Mesodermal cell (in vitro differentiated cells): ENCODE data around the gene KCNJ11.
A peak's percentile ranks its signal among the peaks of the same experiment; 100 is the strongest.

Source experiments
- H3K27ac ChIP-seq: 2 replicates; pipeline ENCODE4 v1.7.0; 2013; ENCODE audit warnings: mild to moderate bottlenecking, low read depth, low read length, moderate library complexity; ENCODE audit not compliant: severe bottlenecking
- H3K36me3 ChIP-seq: 2 replicates; pipeline ENCODE4 v1.7.1; 2013; ENCODE audit warnings: mild to moderate bottlenecking, low read length, moderate library complexity; ENCODE audit not compliant: control insufficient read depth, insufficient read depth
- H3K4me1 ChIP-seq: one replicate; pipeline ENCODE4 v1.7.1; 2013; ENCODE audit warnings: mild to moderate bottlenecking, low read length; ENCODE audit not compliant: insufficient read depth, control insufficient read depth, poor library complexity, severe bottlenecking
- H3K4me3 ChIP-seq: 2 replicates; pipeline ENCODE4 v1.7.0; 2013; ENCODE audit warnings: low read length, control low read depth, mild to moderate bottlenecking; ENCODE audit not compliant: insufficient read depth, poor library complexity, severe bottlenecking; ENCODE audit errors: extremely low read depth
- H3K9me3 ChIP-seq: 2 replicates; pipeline ENCODE4 v1.7.1; 2013; ENCODE audit warnings: mild to moderate bottlenecking, low read length, moderate library complexity; ENCODE audit not compliant: control insufficient read depth
- WGBS, 2 experiments: methylation state at CpG; one replicate each; pipeline ENCODE4 v1.1.5; 2013; ENCODE audit warnings: missing lambda C conversion rate in 2 of 2; ENCODE audit not compliant: insufficient coverage in 2 of 2; 5-methylcytosine and 5-hydroxymethylcytosine counted together

Gene KCNJ11

DNA sequence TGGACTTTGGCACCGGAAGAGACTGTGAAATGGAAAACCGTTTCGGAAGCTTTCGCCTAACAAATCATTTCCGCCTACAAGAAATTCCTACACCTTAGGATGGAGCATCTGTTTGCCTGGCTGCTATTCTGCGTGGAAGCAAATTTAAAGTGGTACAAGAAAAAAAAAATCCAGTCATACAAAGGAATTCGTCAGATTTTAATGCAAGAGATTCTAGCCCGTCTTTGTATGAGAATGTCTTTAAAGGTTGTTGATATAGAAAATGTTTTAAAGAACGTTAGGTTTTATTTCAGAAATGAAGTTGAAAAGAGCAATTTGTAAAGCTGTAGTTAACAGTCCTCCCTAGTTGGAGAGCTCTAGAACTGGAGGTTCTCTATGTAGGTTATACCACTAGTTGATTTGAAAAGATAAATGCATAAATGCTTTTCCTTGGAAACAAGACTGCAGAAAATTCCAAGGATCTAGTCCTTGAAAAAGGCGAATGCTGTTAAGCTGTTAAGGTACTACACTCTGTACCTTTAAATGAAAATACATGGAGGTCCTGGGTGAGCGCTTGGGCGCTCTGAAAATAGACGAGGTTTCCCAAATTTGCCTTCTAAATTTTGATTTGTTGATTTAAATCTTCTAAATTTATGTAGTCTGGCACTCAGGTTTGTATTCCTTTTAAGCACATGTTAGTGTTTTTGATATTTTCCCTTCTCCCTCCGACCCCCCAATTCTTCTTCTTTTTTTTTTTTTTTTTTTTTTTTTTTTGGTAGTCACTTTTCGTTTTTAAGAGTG, 34.4 kb downstream of the KCNJ11 start:
- H3K9me3 ChIP-seq: no peaks in the 10 kb centered on the region
- H3K4me3 ChIP-seq: peak overlapping the region; percentile 61
- no peaks in the 10 kb centered on the region for H3K4me1 ChIP-seq
- H3K27ac ChIP-seq: peak overlapping the region; percentile 11
- 2 to 15% methylated on average over 4 to 5 of the region's 15 CpGs for WGBS, 2 experiments
- H3K36me3 ChIP-seq: peaks cover 3% of the 10 kb centered on the region

GRCh38 chr11:17352950-17353820, 35.3 kb downstream of the KCNJ11 start:
- Histone ChIP-seq H3K27ac (peak overlapping the region; percentile 11), H3K36me3 (peaks cover 3% of the 10 kb centered on the region), H3K4me1 (no peaks in the 10 kb centered on the region), H3K4me3 (peak overlapping the region; percentile 61), H3K9me3 (no peaks in the 10 kb centered on the region)
- WGBS, 2 experiments: 2% methylated on average over 47 to 51 of the region's 69 CpGs

DNA sequence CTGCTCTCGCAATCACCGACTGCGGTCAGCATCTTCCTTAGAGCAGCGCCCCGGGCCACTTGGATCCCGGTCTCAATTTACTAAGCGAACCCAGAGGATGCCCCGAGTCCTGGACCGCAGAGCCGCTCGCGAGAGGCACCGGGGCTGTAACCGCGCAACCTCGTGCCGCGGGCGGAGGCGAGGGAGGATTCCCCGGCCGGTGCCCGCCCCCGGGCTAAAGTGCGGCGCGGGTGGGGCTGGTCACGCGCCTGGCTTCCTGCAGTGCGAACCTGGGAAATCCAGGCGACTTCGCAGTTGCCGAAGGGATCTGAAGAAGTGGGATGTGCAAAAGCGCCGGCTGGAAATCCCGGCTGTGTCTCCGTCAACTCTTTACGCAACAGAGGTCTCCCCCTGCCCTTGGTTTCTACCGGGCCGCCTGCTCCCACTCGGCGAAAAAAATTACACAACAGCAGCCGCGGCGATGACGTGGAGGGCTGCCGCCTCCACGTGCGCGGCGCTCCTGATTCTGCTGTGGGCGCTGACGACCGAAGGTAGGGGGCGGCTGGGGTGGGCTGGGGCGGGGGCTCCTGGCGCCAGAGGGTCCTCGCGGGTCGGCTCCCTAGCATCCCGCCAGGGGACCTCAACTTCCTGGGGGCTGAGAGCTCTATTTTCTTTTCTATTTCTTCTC, 36.8 kb downstream of the KCNJ11 start, which contains the start of gene NCR3LG1:
NCR3LG1 (plus strand) TSS at position 291 of the 667 bp plus-strand sequence; CDS start at position 461, 170 bp downstream.
- H3K4me1 ChIP-seq: no peaks in the 10 kb centered on the region
- H3K9me3 ChIP-seq: no peaks in the 10 kb centered on the region
- no peak within 1 kb of the TSS for H3K27ac ChIP-seq
- peak within 1 kb of the TSS; percentile 61 for H3K4me3 ChIP-seq
- WGBS, 2 experiments: 1% methylated on average over 44 to 53 of the region's 61 CpGs
- no peaks in the 10 kb centered on the region for H3K36me3 ChIP-seq

GRCh38 chr11:17351172-17351509, 37.3 kb downstream of the KCNJ11 start:
- Histone ChIP-seq H3K27ac (no peak overlapping the region), H3K4me1 (no peaks in the 10 kb centered on the region), H3K4me3 (peak overlapping the region; percentile 61), H3K36me3 (no peaks in the 10 kb centered on the region), H3K9me3 (no peaks in the 10 kb centered on the region)
- 22% methylated on average over 12 of the region's 12 CpGs for WGBS, 2 experiments

DNA sequence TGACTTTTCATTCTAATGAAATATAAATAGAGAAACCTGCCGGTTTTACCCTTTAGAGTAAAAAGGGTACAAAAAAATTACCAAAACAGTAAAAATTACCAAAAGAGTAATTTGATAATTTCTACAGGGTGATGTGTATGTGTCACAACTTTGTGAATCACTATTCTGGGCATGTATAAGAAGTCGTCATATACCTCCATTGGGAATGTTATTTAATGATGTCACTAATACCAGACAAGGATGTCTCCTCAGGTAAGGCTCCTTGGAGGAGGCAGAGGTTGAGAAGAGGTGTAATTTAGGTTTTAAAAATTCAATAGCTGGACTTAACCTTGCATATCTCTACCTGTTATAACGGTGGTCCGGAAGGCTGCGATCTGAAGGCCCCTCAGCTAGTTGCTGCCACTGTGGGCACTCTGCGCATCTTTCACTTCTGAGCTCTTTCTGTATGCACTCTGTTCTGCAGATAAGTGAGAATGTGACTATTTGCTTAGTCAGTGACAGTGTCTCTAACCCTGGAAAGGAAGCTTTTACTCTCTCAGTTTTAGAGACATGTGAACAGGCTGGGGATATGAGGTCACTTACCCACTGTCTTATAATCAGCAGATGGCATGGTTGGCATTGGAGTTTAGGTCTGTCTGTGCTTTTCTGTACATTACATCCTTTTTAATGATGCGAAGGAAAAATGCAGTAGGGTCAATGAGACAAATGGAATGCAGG, 37.8 kb downstream of the KCNJ11 start:
- H3K9me3 ChIP-seq: no peaks in the 10 kb centered on the region
- 91 to 92% methylated on average over 4 of the region's 7 CpGs for WGBS, 2 experiments
- no peak overlapping the region for H3K27ac ChIP-seq
- no peaks in the 10 kb centered on the region for H3K36me3 ChIP-seq
- H3K4me1 ChIP-seq: no peaks in the 10 kb centered on the region
- H3K4me3 ChIP-seq: no peak overlapping the region

DNA sequence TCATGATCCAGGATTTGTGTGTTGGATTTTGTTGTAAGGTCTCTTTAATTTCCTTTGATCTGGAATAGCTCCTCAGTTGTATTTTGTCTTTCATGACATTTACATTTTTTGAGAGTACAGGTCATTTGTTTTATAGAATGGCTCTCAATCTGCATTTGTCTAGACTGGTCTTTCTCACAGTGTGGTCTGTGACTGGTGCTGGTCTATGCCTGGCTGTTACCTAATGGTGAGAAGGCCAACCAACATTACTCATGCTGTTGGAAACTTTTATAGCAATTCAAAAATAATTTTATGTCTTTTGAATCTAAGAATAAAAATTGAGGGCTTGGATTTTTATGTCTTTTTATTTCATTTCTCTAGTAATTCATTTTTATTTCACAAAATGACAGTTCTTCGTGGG, 40.8 kb downstream of the KCNJ11 start:
- WGBS, 2 experiments: no CpG with 5 or more reads among the region's 1 CpG
- Histone ChIP-seq H3K4me1 (no peaks in the 10 kb centered on the region), H3K36me3 (no peaks in the 10 kb centered on the region), H3K9me3 (no peaks in the 10 kb centered on the region), H3K27ac (no peak overlapping the region), H3K4me3 (no peak overlapping the region)

- no peak overlapping the region for H3K4me3 ChIP-seq
- H3K9me3 ChIP-seq: no peaks in the 10 kb centered on the region
- H3K27ac ChIP-seq: no peak overlapping the region
- no peaks in the 10 kb centered on the region for H3K36me3 ChIP-seq
- no CpG with 5 or more reads among the region's 1 CpG for WGBS, 2 experiments
- H3K4me1 ChIP-seq: no peaks in the 10 kb centered on the region
Measured at GRCh38 chr11:17343907-17344306, 44.6 kb downstream of the KCNJ11 start.

DNA sequence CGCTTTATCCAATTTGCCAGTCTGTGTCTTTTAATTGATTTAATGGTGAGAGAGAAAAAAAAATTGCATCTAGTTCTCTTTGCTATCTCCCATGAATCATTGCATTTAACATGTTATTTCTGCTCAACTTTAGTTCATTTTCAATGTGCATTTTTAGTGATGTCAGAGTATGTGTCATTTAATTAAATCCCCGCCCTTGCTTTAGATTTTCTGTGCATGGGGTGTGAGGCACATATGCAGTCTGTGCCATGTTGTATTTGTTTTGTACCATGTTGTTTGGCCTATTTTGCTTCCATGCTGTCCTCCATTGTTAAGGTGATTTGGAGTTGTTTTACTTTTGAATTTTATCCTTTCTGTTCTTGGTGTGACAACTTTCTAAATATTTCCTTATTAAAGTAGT, 45.2 kb downstream of the KCNJ11 start:
- H3K36me3 ChIP-seq: no peaks in the 10 kb centered on the region
- H3K9me3 ChIP-seq: no peaks in the 10 kb centered on the region
- 100% methylated on average over 1 of the region's 2 CpGs for WGBS, 2 experiments
- H3K27ac ChIP-seq: no peak overlapping the region
- no peaks in the 10 kb centered on the region for H3K4me1 ChIP-seq
- no peak overlapping the region for H3K4me3 ChIP-seq
